Measurements from ENCODE around the gene TMEM179.
A peak's percentile ranks its signal among the peaks of the same experiment; 100 is the strongest.

Gene TMEM179

DNA sequence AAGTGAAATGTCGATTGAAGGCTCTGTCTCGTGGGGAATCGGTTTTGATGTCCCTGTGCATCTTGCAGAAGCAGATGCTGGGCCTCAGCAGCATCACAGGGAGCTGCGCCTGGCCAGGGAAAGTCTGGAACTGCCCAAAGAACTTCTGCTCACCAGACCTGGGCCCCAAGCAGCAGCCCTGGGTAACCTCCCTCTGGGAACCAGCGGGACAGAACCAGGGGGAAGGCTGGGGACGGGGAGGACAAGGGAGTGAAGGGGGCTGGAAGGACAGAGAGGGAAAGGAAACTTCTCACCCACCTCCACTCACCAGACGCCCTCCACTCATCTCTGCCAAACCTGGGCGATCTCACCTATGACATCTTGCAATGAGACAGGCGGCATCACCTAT, 51.8 kb downstream of the TMEM179 start (continued):
- TF ChIP-seq, protein P1, sequence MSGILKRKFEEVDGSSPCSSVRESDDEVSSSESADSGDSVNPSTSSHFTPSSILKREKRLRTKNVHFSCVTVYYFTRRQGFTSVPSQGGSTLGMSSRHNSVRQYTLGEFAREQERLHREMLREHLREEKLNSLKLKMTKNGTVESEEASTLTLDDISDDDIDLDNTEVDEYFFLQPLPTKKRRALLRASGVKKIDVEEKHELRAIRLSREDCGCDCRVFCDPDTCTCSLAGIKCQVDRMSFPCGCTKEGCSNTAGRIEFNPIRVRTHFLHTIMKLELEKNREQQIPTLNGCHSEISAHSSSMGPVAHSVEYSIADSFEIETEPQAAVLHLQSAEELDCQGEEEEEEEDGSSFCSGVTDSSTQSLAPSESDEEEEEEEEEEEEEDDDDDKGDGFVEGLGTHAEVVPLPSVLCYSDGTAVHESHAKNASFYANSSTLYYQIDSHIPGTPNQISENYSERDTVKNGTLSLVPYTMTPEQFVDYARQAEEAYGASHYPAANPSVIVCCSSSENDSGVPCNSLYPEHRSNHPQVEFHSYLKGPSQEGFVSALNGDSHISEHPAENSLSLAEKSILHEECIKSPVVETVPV (CRISPR knock-in tag; IDR thresholded peaks at IDR 0.05): no peak
- TF ChIP-seq ESRRG (CRISPR knock-in tag; IDR thresholded peaks at IDR 0.05) (no peak), ISL1 (CRISPR knock-in tag; IDR thresholded peaks at IDR 0.05) (no peak), ZFP30 (CRISPR knock-in tag; IDR thresholded peaks at IDR 0.05) (no peak), ARNTL (CRISPR knock-in tag; IDR thresholded peaks at IDR 0.05; ENCODE audit: borderline replicate concordance, low read depth) (no peak), OSR1 (CRISPR knock-in tag; IDR thresholded peaks at IDR 0.05) (no peak), ZNF565 (CRISPR knock-in tag; conservative IDR thresholded peaks at IDR 0.05; ENCODE audit: low read depth) (no peak), TCF4 (CRISPR knock-in tag; IDR thresholded peaks at IDR 0.05; ENCODE audit: borderline replicate concordance) (no peak), TOX (CRISPR knock-in tag; IDR thresholded peaks at IDR 0.05; ENCODE audit: borderline replicate concordance) (no peak), POU6F1 (CRISPR knock-in tag; IDR thresholded peaks at IDR 0.05; ENCODE audit: borderline replicate concordance, low read depth) (no peak), RARB (CRISPR knock-in tag; IDR thresholded peaks at IDR 0.05) (no peak), ZNF8 (CRISPR knock-in tag; IDR thresholded peaks at IDR 0.05) (no peak), PPARA (CRISPR knock-in tag; IDR thresholded peaks at IDR 0.05; ENCODE audit: borderline replicate concordance) (no peak), ZNF70 (CRISPR knock-in tag; IDR thresholded peaks at IDR 0.05) (no peak), BACH2 (CRISPR knock-in tag; IDR thresholded peaks at IDR 0.05; ENCODE audit: borderline replicate concordance) (no peak)

DNA sequence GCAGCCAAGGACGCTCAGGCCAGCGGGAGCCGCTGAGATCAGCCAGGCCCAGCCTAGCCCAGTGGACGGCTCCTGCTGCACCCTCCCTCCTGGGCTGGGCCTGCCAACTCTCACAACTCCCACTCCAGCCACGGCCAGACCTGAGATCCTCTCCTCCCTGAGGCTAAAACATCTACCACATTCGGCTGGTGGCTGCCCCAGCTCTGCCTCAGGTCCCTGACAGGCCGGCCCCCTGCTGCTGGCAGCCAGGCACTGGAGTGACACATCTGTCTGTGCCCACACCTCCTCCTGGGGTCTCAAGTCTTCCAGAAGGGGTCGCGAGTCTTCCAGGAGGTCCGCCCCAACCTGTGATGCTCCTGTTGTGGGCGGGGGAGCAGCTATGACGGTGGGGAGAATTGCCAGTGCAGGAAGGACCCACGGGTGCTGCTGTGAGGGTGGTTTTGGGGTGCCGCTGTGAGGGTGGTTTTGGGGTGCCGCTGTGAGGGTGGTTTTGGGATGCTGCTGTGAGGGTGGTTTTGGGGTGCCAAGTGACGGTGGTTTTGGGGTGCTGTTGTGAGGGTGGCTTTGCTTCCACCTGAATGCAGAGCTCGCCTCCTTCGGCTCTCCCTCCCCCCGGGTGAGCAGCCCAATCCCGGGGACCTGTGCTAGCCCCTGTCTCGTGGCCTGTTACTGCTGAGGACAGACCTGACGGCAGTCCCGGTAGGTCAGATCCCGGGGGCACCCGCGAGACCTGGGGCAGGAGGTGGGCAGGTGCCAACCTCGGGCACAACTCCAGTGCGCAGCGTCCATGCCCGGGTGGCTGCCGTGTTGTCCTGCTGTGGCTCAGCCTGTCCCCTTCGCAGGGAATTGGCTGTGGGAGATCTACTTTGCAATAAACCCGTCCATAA, 52.5 kb downstream of the TMEM179 start:
- TF ChIP-seq ZNF8 (CRISPR knock-in tag; IDR thresholded peaks at IDR 0.05) (no peak), ZNF70 (CRISPR knock-in tag; IDR thresholded peaks at IDR 0.05) (peak; percentile 63; the same call in 1 of the 2 replicates), GLIS3 (CRISPR knock-in tag; IDR thresholded peaks at IDR 0.05) (no peak), ZC3H10 (CRISPR knock-in tag; IDR thresholded peaks at IDR 0.05) (no peak)
- ATAC-seq: peak; percentile 24; the same call in 1 of the 3 replicates

- ATAC-seq: no peak
- TF ChIP-seq CREB5 (CRISPR knock-in tag; IDR thresholded peaks at IDR 0.05; ENCODE audit: low read depth): no peak
- TF ChIP-seq ZFP3 (CRISPR knock-in tag; IDR thresholded peaks at IDR 0.05): no peak
- no peak for TF ChIP-seq BACH2 (CRISPR knock-in tag; IDR thresholded peaks at IDR 0.05; ENCODE audit: borderline replicate concordance)
These were observed 53.5 kb downstream of the TMEM179 start for GRCh38 chr14:104550861-104551728.

- no peak for TF ChIP-seq ZFP3 (CRISPR knock-in tag; IDR thresholded peaks at IDR 0.05)
- no peak for TF ChIP-seq POU6F1 (CRISPR knock-in tag; IDR thresholded peaks at IDR 0.05; ENCODE audit: borderline replicate concordance, low read depth)
- ATAC-seq: no peak
These were observed 54.2 kb downstream of the TMEM179 start for GRCh38 chr14:104550340-104550860.

Data from SK-N-SH treated with all-trans-retinoic acid at 6 μM for 48 hours (cell line).